Uterus (tissue), 2 donors: ENCODE data around the gene TTLL8.

Source experiments
- POLR2A ChIP-seq, 2 donors: fragments of 450-650 bp; IDR thresholded peaks; one replicate each; pipeline ENCODE4 v1.6.1; 2016; ENCODE audit warnings: antibody characterized with exemption in 2 of 2, mild to moderate bottlenecking in 1 of 2, moderate library complexity in 1 of 2
- TF ChIP-seq, protein P1 (sequence below), 4 experiments: fragments of 200-600 bp in 2 of 4; fragments of 450-650 bp in 2 of 4; sonication (generic) in 2 of 4; IDR thresholded peaks; one replicate each; pipeline ENCODE4 v1.5.1; 2016 to 2019; ENCODE audit warnings: antibody characterized with exemption in 4 of 4, mild to moderate bottlenecking in 2 of 4, moderate library complexity in 1 of 4

GRCh38 chr22:50074551-50075530 lies 16.7 kb upstream of the TTLL8 start:
- TF ChIP-seq, protein P1, sequence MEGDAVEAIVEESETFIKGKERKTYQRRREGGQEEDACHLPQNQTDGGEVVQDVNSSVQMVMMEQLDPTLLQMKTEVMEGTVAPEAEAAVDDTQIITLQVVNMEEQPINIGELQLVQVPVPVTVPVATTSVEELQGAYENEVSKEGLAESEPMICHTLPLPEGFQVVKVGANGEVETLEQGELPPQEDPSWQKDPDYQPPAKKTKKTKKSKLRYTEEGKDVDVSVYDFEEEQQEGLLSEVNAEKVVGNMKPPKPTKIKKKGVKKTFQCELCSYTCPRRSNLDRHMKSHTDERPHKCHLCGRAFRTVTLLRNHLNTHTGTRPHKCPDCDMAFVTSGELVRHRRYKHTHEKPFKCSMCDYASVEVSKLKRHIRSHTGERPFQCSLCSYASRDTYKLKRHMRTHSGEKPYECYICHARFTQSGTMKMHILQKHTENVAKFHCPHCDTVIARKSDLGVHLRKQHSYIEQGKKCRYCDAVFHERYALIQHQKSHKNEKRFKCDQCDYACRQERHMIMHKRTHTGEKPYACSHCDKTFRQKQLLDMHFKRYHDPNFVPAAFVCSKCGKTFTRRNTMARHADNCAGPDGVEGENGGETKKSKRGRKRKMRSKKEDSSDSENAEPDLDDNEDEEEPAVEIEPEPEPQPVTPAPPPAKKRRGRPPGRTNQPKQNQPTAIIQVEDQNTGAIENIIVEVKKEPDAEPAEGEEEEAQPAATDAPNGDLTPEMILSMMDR (IDR thresholded peaks at IDR 0.05), result no peak
- no peak for TF ChIP-seq POLR2A (IDR thresholded peaks at IDR 0.05)
